Measurements from ENCODE around the gene ADD2. TPM values are rescaled to one million over a fixed set of nuclear protein-coding genes. Genes with fewer than 3 reads are reported as not detected.
A peak's percentile ranks its signal among the peaks of the same experiment; 100 is the strongest.

The ADD2 gene
- total RNA-seq, 1 experiment from 2014 or later = 0.08 TPM

GRCh38 chr2:70729647-70730046 is 38.4 kb downstream of the ADD2 start:
- DNase-seq = no peak
- H3K4me1 ChIP-seq = no peaks in the 10 kb centered on the region
- H3K9me3 ChIP-seq (replicated peaks) = no peaks in the 10 kb centered on the region
- no peak overlapping the region for H3K4me3 ChIP-seq
- H3K27ac ChIP-seq = no peak overlapping the region
- peaks cover 12% of the 10 kb centered on the region for H3K27me3 ChIP-seq
- H3K36me3 ChIP-seq = no peaks in the 10 kb centered on the region

GRCh38 chr2:70728128-70728527 is 39.9 kb downstream of the ADD2 start:
- Histone ChIP-seq H3K4me1 (no peaks in the 10 kb centered on the region), H3K27me3 (peaks cover 4% of the 10 kb centered on the region; the same call in 1 of the 2 replicates), H3K36me3 (no peaks in the 10 kb centered on the region), H3K4me3 (no peak overlapping the region), H3K27ac (no peak overlapping the region), H3K9me3 (replicated peaks) (no peaks in the 10 kb centered on the region)
- peak; percentile 9 to 17 for DNase-seq

GRCh38 chr2:70726947-70727725 is 40.9 kb downstream of the ADD2 start:
- Histone ChIP-seq H3K27me3 (peaks cover 4% of the 10 kb centered on the region; the same call in 1 of the 2 replicates), H3K4me1 (no peaks in the 10 kb centered on the region), H3K4me3 (no peak overlapping the region), H3K27ac (no peak overlapping the region), H3K9me3 (replicated peaks) (no peaks in the 10 kb centered on the region), H3K36me3 (no peaks in the 10 kb centered on the region)
- peak in 1 of 2 experiments; percentile 6 for DNase-seq

GRCh38 chr2:70725505-70725904 is 42.5 kb downstream of the ADD2 start:
- DNase-seq = no peak
- no peaks in the 10 kb centered on the region for H3K4me1 ChIP-seq

GRCh38 chr2:70724366-70724765 is 43.6 kb downstream of the ADD2 start:
- Histone ChIP-seq H3K4me1 (no peaks in the 10 kb centered on the region), H3K27me3 (peaks cover 9% of the 10 kb centered on the region; the same call in 1 of the 2 replicates), H3K36me3 (no peaks in the 10 kb centered on the region), H3K27ac (no peak overlapping the region), H3K9me3 (replicated peaks) (no peaks in the 10 kb centered on the region), H3K4me3 (no peak overlapping the region)
- DNase-seq = no peak

More at GRCh38 chr2:70725505-70725904, 42.5 kb downstream of the ADD2 start:
- Histone ChIP-seq H3K4me3 (no peak overlapping the region), H3K27me3 (peaks cover 4% of the 10 kb centered on the region; the same call in 1 of the 2 replicates), H3K9me3 (replicated peaks) (no peaks in the 10 kb centered on the region), H3K27ac (no peak overlapping the region), H3K36me3 (no peaks in the 10 kb centered on the region)

GRCh38 chr2:70723286-70723885 is 44.6 kb downstream of the ADD2 start:
- DNase-seq = no peak
- Histone ChIP-seq H3K4me3 (no peak overlapping the region), H3K27me3 (peaks cover 9% of the 10 kb centered on the region; the same call in 1 of the 2 replicates), H3K4me1 (no peaks in the 10 kb centered on the region), H3K9me3 (replicated peaks) (no peaks in the 10 kb centered on the region), H3K27ac (no peak overlapping the region), H3K36me3 (no peaks in the 10 kb centered on the region)

GRCh38 chr2:70720124-70720523 is 47.9 kb downstream of the ADD2 start:
- Histone ChIP-seq H3K4me1 (no peaks in the 10 kb centered on the region), H3K27me3 (peaks cover 20% of the 10 kb centered on the region), H3K27ac (no peak overlapping the region), H3K4me3 (no peak overlapping the region), H3K36me3 (no peaks in the 10 kb centered on the region), H3K9me3 (replicated peaks) (no peaks in the 10 kb centered on the region)
- no peak for DNase-seq

GRCh38 chr2:70719231-70719630 is 48.8 kb downstream of the ADD2 start:
- Histone ChIP-seq H3K4me1 (no peaks in the 10 kb centered on the region), H3K9me3 (replicated peaks) (no peaks in the 10 kb centered on the region), H3K27ac (no peak overlapping the region), H3K36me3 (no peaks in the 10 kb centered on the region), H3K4me3 (no peak overlapping the region), H3K27me3 (peaks cover 26% of the 10 kb centered on the region)
- no peak for DNase-seq

GRCh38 chr2:70718736-70719135 is 49.3 kb downstream of the ADD2 start:
- no peaks in the 10 kb centered on the region for H3K4me1 ChIP-seq
- no peak overlapping the region for H3K4me3 ChIP-seq
- H3K9me3 ChIP-seq (replicated peaks) = no peaks in the 10 kb centered on the region
- peaks cover 30% of the 10 kb centered on the region for H3K27me3 ChIP-seq
- DNase-seq = no peak
- H3K27ac ChIP-seq = no peak overlapping the region
- no peaks in the 10 kb centered on the region for H3K36me3 ChIP-seq

- H3K9me3 ChIP-seq (replicated peaks) = no peaks in the 10 kb centered on the region
- DNase-seq = no peak
- no peaks in the 10 kb centered on the region for H3K4me1 ChIP-seq
- H3K36me3 ChIP-seq = no peaks in the 10 kb centered on the region
- H3K27ac ChIP-seq = no peak overlapping the region
- H3K27me3 ChIP-seq = peaks cover 32% of the 10 kb centered on the region
- no peak overlapping the region for H3K4me3 ChIP-seq
Measured at GRCh38 chr2:70718241-70718640, 49.8 kb downstream of the ADD2 start.

GRCh38 chr2:70717431-70718038 is 50.5 kb downstream of the ADD2 start:
- Histone ChIP-seq H3K9me3 (replicated peaks) (no peaks in the 10 kb centered on the region), H3K4me3 (no peak overlapping the region), H3K36me3 (no peaks in the 10 kb centered on the region), H3K27me3 (peaks cover 32% of the 10 kb centered on the region), H3K27ac (no peak overlapping the region), H3K4me1 (no peaks in the 10 kb centered on the region)
- DNase-seq = no peak

GRCh38 chr2:70716951-70717350 is 51.0 kb downstream of the ADD2 start:
- peaks cover 32% of the 10 kb centered on the region for H3K27me3 ChIP-seq

GRCh38 chr2:70716131-70716743 is 51.8 kb downstream of the ADD2 start:
- Histone ChIP-seq H3K27me3 (peaks cover 34% of the 10 kb centered on the region), H3K4me3 (no peak overlapping the region), H3K9me3 (replicated peaks) (no peaks in the 10 kb centered on the region), H3K36me3 (no peaks in the 10 kb centered on the region), H3K4me1 (no peaks in the 10 kb centered on the region), H3K27ac (no peak overlapping the region)
- no peak for DNase-seq

More at GRCh38 chr2:70716951-70717350, 51.0 kb downstream of the ADD2 start:
- H3K9me3 ChIP-seq (replicated peaks) = no peaks in the 10 kb centered on the region
- H3K27ac ChIP-seq = no peak overlapping the region
- no peaks in the 10 kb centered on the region for H3K4me1 ChIP-seq
- no peaks in the 10 kb centered on the region for H3K36me3 ChIP-seq
- DNase-seq = no peak
- no peak overlapping the region for H3K4me3 ChIP-seq

- H3K36me3 ChIP-seq = no peaks in the 10 kb centered on the region
- H3K4me3 ChIP-seq = no peak overlapping the region
- no peak overlapping the region for H3K27ac ChIP-seq
- H3K4me1 ChIP-seq = no peaks in the 10 kb centered on the region
- H3K27me3 ChIP-seq = peaks cover 34% of the 10 kb centered on the region
- H3K9me3 ChIP-seq (replicated peaks) = no peaks in the 10 kb centered on the region
- DNase-seq = no peak
Measured at GRCh38 chr2:70715071-70715985, 52.7 kb downstream of the ADD2 start.
